Lung (tissue), 12 donors: Measurements from ENCODE around the gene FLRT2. TPM values are rescaled to one million over a fixed set of nuclear protein-coding genes. Genes with fewer than 3 reads are reported as not detected.

Experiments used
- ATAC-seq: fragments of 200-7000 bp; cut with Tn5 transposase; one replicate; pipeline ENCODE4 v1.9.1; 2020; ENCODE audit warnings: moderate number of reproducible peaks; ENCODE audit not compliant: insufficient read depth, low FRiP score
- DNase-seq, 3 donors: peaks; one replicate each; pipeline ENCODE4 v3.0.0-alpha.2; 2013 to 2017
- H3K27ac ChIP-seq, 2 donors: one replicate each; pipeline ENCODE4 v1.5.1; 2013; ENCODE audit warnings: mild to moderate bottlenecking in 2 of 2, moderate library complexity in 2 of 2, control low read depth in 1 of 2, inconsistent platforms in 1 of 2, low read depth in 1 of 2, low read length in 1 of 2
- H3K27me3 ChIP-seq, 3 donors: one replicate each; pipeline ENCODE4 v1.5.1; 2013; ENCODE audit warnings: low read length in 2 of 3; ENCODE audit not compliant: control insufficient read depth in 3 of 3, insufficient read depth in 3 of 3
- H3K36me3 ChIP-seq, 4 donors: one replicate each; pipeline ENCODE4 v1.5.1; 2013; ENCODE audit warnings: low read length in 4 of 4, mild to moderate bottlenecking in 1 of 4, moderate library complexity in 1 of 4; ENCODE audit not compliant: control insufficient read depth in 4 of 4, insufficient read depth in 4 of 4
- H3K4me1 ChIP-seq, 5 donors: one replicate each; pipeline ENCODE4 v1.5.1; 2013; ENCODE audit warnings: low read length in 5 of 5, mild to moderate bottlenecking in 2 of 5, moderate library complexity in 1 of 5; ENCODE audit not compliant: control insufficient read depth in 5 of 5, insufficient read depth in 5 of 5
- H3K4me3 ChIP-seq: one replicate; pipeline ENCODE4 v1.5.1; 2013; ENCODE audit warnings: mild to moderate bottlenecking, control low read depth, moderate library complexity
- H3K9ac ChIP-seq, 2 donors: one replicate each; pipeline ENCODE4 v1.5.1; 2013; ENCODE audit warnings: low read length in 2 of 2, control low read depth in 1 of 2; ENCODE audit not compliant: insufficient read depth in 1 of 2
- H3K9me3 ChIP-seq, 4 donors: one replicate each; pipeline ENCODE4 v1.5.1; 2013; ENCODE audit warnings: low read length in 3 of 4, mild to moderate bottlenecking in 1 of 4, moderate library complexity in 1 of 4; ENCODE audit not compliant: control insufficient read depth in 4 of 4, insufficient read depth in 3 of 4
- CTCF ChIP-seq: IDR thresholded peaks from 2 replicates; pipeline ENCODE4 v1.5.1; 2012; ENCODE audit warnings: mild to moderate bottlenecking; ENCODE audit errors: control extremely low read depth, extremely low read depth
- WGBS, 2 donors: extraction: QIAGEN DNeasy Blood & Tissue Kit; methylation state at CpG; one replicate each; pipeline ENCODE4 v1.1.7; 2013; 5-methylcytosine and 5-hydroxymethylcytosine counted together
- polyA plus RNA-seq, 2 donors: library from polyadenylated mRNA; stranded (reverse); fragments of 200-250 nt; gene quantifications; one replicate each; pipeline ENCODE4 v1.2.1, GENCODE V29; 2013
- total RNA-seq, 2 donors: library from RNA; depleted of rRNA in 1 of 2; stranded (reverse); fragments of >200 nt in 1 of 2; gene quantifications; one replicate each; pipeline ENCODE4 v1.2.1, GENCODE V29; 2014 to 2021
- donor health status: control.
- donor health status: control.
- donor health status: Bipolar disorder and iron deficiency.
- donor health status: healthy.
- donor health status: DM: yes; HTN: yes; CAD: no.

Gene FLRT2
- total and polyA plus RNA-seq, 4 donors: 1.2 to 53.7 (median 8.8) TPM

- H3K4me1 ChIP-seq: peaks cover 0 to 5% (median 3%) of the 10 kb centered on the region in 5 donors
- H3K9me3 ChIP-seq: no peaks in the 10 kb centered on the region
- no peak for ATAC-seq
- TF ChIP-seq CTCF: no peak
- no peaks in the 10 kb centered on the region for H3K36me3 ChIP-seq
- H3K9ac ChIP-seq: no peak overlapping the region
- WGBS, 2 donors: 92% methylated on average over 8 of the region's 8 CpGs
- no peak overlapping the region for H3K4me3 ChIP-seq
- no peaks in the 10 kb centered on the region for H3K27me3 ChIP-seq
- H3K27ac ChIP-seq: no peak overlapping the region
- DNase-seq: no peak
Measured at GRCh38 chr14:85580536-85581140, 50.7 kb downstream of the FLRT2 start.

- no peak overlapping the region for H3K27ac ChIP-seq
- no peak for TF ChIP-seq CTCF
- no peaks in the 10 kb centered on the region for H3K9me3 ChIP-seq
- ATAC-seq (no peak), DNase-seq (no peak)
- no peak overlapping the region for H3K9ac ChIP-seq
- 76 to 85% methylated on average over 1 of the region's 1 CpG for WGBS, 2 donors
- H3K4me3 ChIP-seq: no peak overlapping the region
- H3K27me3 ChIP-seq: no peaks in the 10 kb centered on the region
- H3K4me1 ChIP-seq: peaks cover 0 to 5% (median 0%) of the 10 kb centered on the region in 5 donors
- no peaks in the 10 kb centered on the region for H3K36me3 ChIP-seq
Measured at GRCh38 chr14:85581691-85582090, 51.7 kb downstream of the FLRT2 start.

GRCh38 chr14:85583380-85583779, 53.4 kb downstream of the FLRT2 start:
- Histone ChIP-seq H3K27me3 (no peaks in the 10 kb centered on the region), H3K4me1 (peaks cover 0 to 5% (median 2%) of the 10 kb centered on the region in 5 donors), H3K9me3 (no peaks in the 10 kb centered on the region), H3K27ac (no peak overlapping the region), H3K4me3 (no peak overlapping the region), H3K36me3 (no peaks in the 10 kb centered on the region), H3K9ac (peak overlapping the region in 1 of 2 donors; percentile 32)
- ATAC-seq (no peak), DNase-seq (no peak)
- no peak for TF ChIP-seq CTCF
- WGBS, 2 donors: 84 to 93% methylated on average over 5 of the region's 5 CpGs

- ATAC-seq (no peak), DNase-seq (no peak)
- no peaks in the 10 kb centered on the region for H3K27me3 ChIP-seq
- no peaks in the 10 kb centered on the region for H3K36me3 ChIP-seq
- H3K9me3 ChIP-seq: no peaks in the 10 kb centered on the region
- no peak overlapping the region for H3K9ac ChIP-seq
- peaks cover 0 to 5% (median 2%) of the 10 kb centered on the region in 5 donors for H3K4me1 ChIP-seq
- no peak overlapping the region for H3K27ac ChIP-seq
- no peak for TF ChIP-seq CTCF
- WGBS, 2 donors: 74 to 82% methylated on average over 6 of the region's 6 CpGs
- no peak overlapping the region for H3K4me3 ChIP-seq
Measured at GRCh38 chr14:85584481-85584880, 54.5 kb downstream of the FLRT2 start.
